ENCODE results near the gene MYOD1. TPM values are rescaled to one million over a fixed set of nuclear protein-coding genes. Genes with fewer than 3 reads are reported as not detected.
A peak's percentile ranks its signal among the peaks of the same experiment; 100 is the strongest.

Gene MYOD1
- total RNA-seq, 1 donor from 2014 or later = not detected

GRCh38 chr11:17760102-17761029 is 41.0 kb downstream of the MYOD1 start:
- DNase-seq (ENCODE audit: low read depth) = peak; percentile 1
- H3K4me3 ChIP-seq (ENCODE audit: low read depth, low read length) = no peak overlapping the region
- TF ChIP-seq CTCF (conservative IDR thresholded peaks at IDR 0.05; ENCODE audit: low read depth, low read length) = peak; percentile 77

GRCh38 chr11:17762309-17762974 is 43.1 kb downstream of the MYOD1 start:
- TF ChIP-seq CTCF (conservative IDR thresholded peaks at IDR 0.05; ENCODE audit: low read depth, low read length) = peak; percentile 2
- DNase-seq (ENCODE audit: low read depth) = no peak
- H3K4me3 ChIP-seq (ENCODE audit: low read depth, low read length) = no peak overlapping the region

GRCh38 chr11:17763244-17763643 is 43.9 kb downstream of the MYOD1 start:
- no peak overlapping the region for H3K4me3 ChIP-seq (ENCODE audit: low read depth, low read length)
- DNase-seq (ENCODE audit: low read depth) = no peak
- no peak for TF ChIP-seq CTCF (conservative IDR thresholded peaks at IDR 0.05; ENCODE audit: low read depth, low read length)

GRCh38 chr11:17763703-17764102 is 44.3 kb downstream of the MYOD1 start:
- no peak for DNase-seq (ENCODE audit: low read depth)
- H3K4me3 ChIP-seq (ENCODE audit: low read depth, low read length) = no peak overlapping the region
- TF ChIP-seq CTCF (conservative IDR thresholded peaks at IDR 0.05; ENCODE audit: low read depth, low read length) = no peak

- no peak for TF ChIP-seq CTCF (conservative IDR thresholded peaks at IDR 0.05; ENCODE audit: low read depth, low read length)
- H3K4me3 ChIP-seq (ENCODE audit: low read depth, low read length) = no peak overlapping the region
- no peak for DNase-seq (ENCODE audit: low read depth)
Observed at GRCh38 chr11:17764446-17765218, 45.3 kb downstream of the MYOD1 start.

- H3K4me3 ChIP-seq (ENCODE audit: low read depth, low read length) = no peak overlapping the region
- no peak for TF ChIP-seq CTCF (conservative IDR thresholded peaks at IDR 0.05; ENCODE audit: low read depth, low read length)
- DNase-seq (ENCODE audit: low read depth) = no peak
Observed at GRCh38 chr11:17765356-17766072, 46.1 kb downstream of the MYOD1 start.

All from epithelial cell of proximal tubule (primary cell).